Astrocyte (in vitro differentiated cells and primary cell): ENCODE results near the gene ACACB. TPM values are rescaled to one million over a fixed set of nuclear protein-coding genes. Genes with fewer than 3 reads are reported as not detected.
A peak's percentile ranks its signal among the peaks of the same experiment; 100 is the strongest.

Experiments
- DNase-seq: peaks from one replicate; pipeline ENCODE4 v3.0.0-alpha.2; 2010; ENCODE audit warnings: low read depth
- FAIRE-seq: peaks from 2 replicates; lab custom pipeline; 2011; peaks lifted over from hg19 to GRCh38; lab: Jason Lieb, UNC
- H2AFZ ChIP-seq: 2 replicates; pipeline ENCODE4 v1.6.0; 2012; ENCODE audit warnings: low read depth, low read length, inconsistent platforms
- H3K27ac ChIP-seq: 2 replicates; pipeline ENCODE4 v1.5.1; 2011; ENCODE audit warnings: low read depth, low read length, inconsistent platforms
- H3K27me3 ChIP-seq: 2 replicates; pipeline ENCODE4 v1.6.0; 2011; ENCODE audit warnings: low read length, inconsistent platforms; ENCODE audit not compliant: insufficient read depth
- H3K36me3 ChIP-seq: 2 replicates; pipeline ENCODE4 v1.5.1; 2011; ENCODE audit warnings: low read length, inconsistent platforms; ENCODE audit not compliant: insufficient read depth
- H3K4me1 ChIP-seq: 2 replicates; pipeline ENCODE4 v1.5.1; 2011; ENCODE audit warnings: low read length, inconsistent platforms; ENCODE audit not compliant: insufficient read depth
- H3K4me2 ChIP-seq: 2 replicates; pipeline ENCODE4 v1.6.0; 2012; ENCODE audit warnings: low read length, inconsistent platforms
- H3K4me3 ChIP-seq: 2 replicates; pipeline ENCODE4 v1.5.1; 2011; ENCODE audit warnings: low read depth, mild to moderate bottlenecking, low read length, inconsistent platforms; ENCODE audit not compliant: insufficient read depth
- H3K79me2 ChIP-seq: 2 replicates; pipeline ENCODE4 v1.6.0; 2012; ENCODE audit warnings: mild to moderate bottlenecking, low read length, inconsistent platforms; ENCODE audit not compliant: insufficient read depth
- H3K9ac ChIP-seq: 2 replicates; pipeline ENCODE4 v1.6.0; 2012; ENCODE audit warnings: mild to moderate bottlenecking, low read length, inconsistent platforms
- H3K9me3 ChIP-seq: 2 replicates; pipeline ENCODE4 v1.5.1; 2012; ENCODE audit warnings: low read depth, mild to moderate bottlenecking, low read length, inconsistent platforms; ENCODE audit not compliant: insufficient read depth
- H4K20me1 ChIP-seq: 2 replicates; pipeline ENCODE4 v1.6.0; 2012; ENCODE audit warnings: low read length, inconsistent platforms; ENCODE audit not compliant: insufficient read depth
- H3K27ac Mint-ChIP-seq: one replicate; pipeline ENCODE4 v1.8.0; 2021; ENCODE audit warnings: mild to moderate bottlenecking, mixed read lengths; ENCODE audit not compliant: unreplicated experiment
- H3K27me3 Mint-ChIP-seq: one replicate; pipeline ENCODE4 v1.8.0; 2021; ENCODE audit warnings: low read depth, mixed read lengths; ENCODE audit not compliant: unreplicated experiment
- H3K36me3 Mint-ChIP-seq: one replicate; pipeline ENCODE4 v1.8.0; 2021; ENCODE audit warnings: low read depth, mixed read lengths; ENCODE audit not compliant: unreplicated experiment
- H3K4me1 Mint-ChIP-seq: one replicate; pipeline ENCODE4 v1.8.0; 2021; ENCODE audit warnings: low read depth, mixed read lengths; ENCODE audit not compliant: unreplicated experiment
- H3K4me3 Mint-ChIP-seq: one replicate; pipeline ENCODE4 v1.8.0; 2021; ENCODE audit warnings: mild to moderate bottlenecking, moderate library complexity, mixed read lengths; ENCODE audit not compliant: unreplicated experiment
- H3K9me3 Mint-ChIP-seq: one replicate; pipeline ENCODE4 v1.8.0; 2021; ENCODE audit warnings: mild to moderate bottlenecking, mixed read lengths; ENCODE audit not compliant: unreplicated experiment
- CTCF ChIP-seq: IDR thresholded peaks from 2 replicates; pipeline ENCODE4 v1.5.1; 2011; ENCODE audit warnings: low read depth, mild to moderate bottlenecking, inconsistent platforms, low read length, moderate library complexity; ENCODE audit not compliant: insufficient read depth
- EZH2 ChIP-seq: IDR thresholded peaks from 2 replicates; pipeline ENCODE4 v1.6.1; 2012; ENCODE audit warnings: mild to moderate bottlenecking, low read length, inconsistent platforms; ENCODE audit not compliant: insufficient read depth
- total RNA-seq: library from RNA; stranded (reverse); gene quantifications from 2 replicates; pipeline ENCODE4 v1.2.1, GENCODE V29; 2021

ACACB gene
- total RNA-seq, 1 donor from 2014 or later = 3.9 TPM

GRCh38 chr12:109309381-109310246 is 193.2 kb downstream of the ACACB start:
- no peak for TF ChIP-seq CTCF
- peak; percentile 65 for TF ChIP-seq EZH2
- Histone ChIP-seq H2AFZ (peak overlapping the region; percentile 66), H3K27me3 (peaks cover 64% of the 10 kb centered on the region), H3K4me2 (peak overlapping the region; percentile 77), H3K79me2 (no peaks in the 10 kb centered on the region), H3K27ac (no peak overlapping the region), H3K4me3 (no peak overlapping the region), H3K36me3 (no peaks in the 10 kb centered on the region), H4K20me1 (no peaks in the 10 kb centered on the region), H3K9ac (no peak overlapping the region), H3K4me1 (peaks cover 3% of the 10 kb centered on the region), H3K9me3 (no peaks in the 10 kb centered on the region)
- Mint-ChIP-seq H3K27ac (no peak overlapping the region), H3K9me3 (no peaks in the 10 kb centered on the region), H3K4me1 (no peaks in the 10 kb centered on the region), H3K36me3 (no peaks in the 10 kb centered on the region), H3K4me3 (peak overlapping the region; percentile 86), H3K27me3 (peaks cover 81% of the 10 kb centered on the region)
- FAIRE-seq (no peak), DNase-seq (no peak)

GRCh38 chr12:109310247-109311125 is 194.1 kb downstream of the ACACB start:
- Histone ChIP-seq H3K27ac (no peak overlapping the region), H3K9ac (no peak overlapping the region), H3K27me3 (peaks cover 64% of the 10 kb centered on the region), H3K9me3 (no peaks in the 10 kb centered on the region), H3K4me3 (no peak overlapping the region), H3K4me2 (peak overlapping the region; percentile 77), H4K20me1 (no peaks in the 10 kb centered on the region), H3K79me2 (no peaks in the 10 kb centered on the region), H3K4me1 (peaks cover 3% of the 10 kb centered on the region), H3K36me3 (no peaks in the 10 kb centered on the region), H2AFZ (peak overlapping the region; percentile 66)
- TF ChIP-seq EZH2 = peak; percentile 91
- no peak for TF ChIP-seq CTCF
- no peak for FAIRE-seq
- Mint-ChIP-seq H3K4me1 (no peaks in the 10 kb centered on the region), H3K27me3 (peaks cover 74% of the 10 kb centered on the region), H3K27ac (no peak overlapping the region), H3K9me3 (no peaks in the 10 kb centered on the region), H3K36me3 (no peaks in the 10 kb centered on the region), H3K4me3 (peak overlapping the region; percentile 76)
- no peak for DNase-seq

Other genes starting within 250 kb of the ACACB start
- not detected in 2 replicates for gene DAO, start 236.5 kb upstream of the ACACB start, total RNA-seq
- not detected in 2 replicates for gene SVOP, start 95.5 kb upstream of the ACACB start, total RNA-seq
- 12.1 and 15.9 TPM in 2 replicates for gene USP30, start 64.0 kb upstream of the ACACB start, total RNA-seq
- gene ALKBH2, start 23.1 kb upstream of the ACACB start, total RNA-seq = 5.1 and 6.0 TPM in 2 replicates
- gene UNG, start 19.0 kb upstream of the ACACB start, total RNA-seq = 20.5 and 21.9 TPM in 2 replicates
- gene FOXN4, start 192.7 kb downstream of the ACACB start, total RNA-seq = not detected in 2 replicates
- gene MYO1H, start 231.3 kb downstream of the ACACB start, total RNA-seq = not detected in 2 replicates